MV-4-11 (cell line): ENCODE data around the gene OBP2A.

Experiments used
- DNase-seq: peaks from one replicate; lab custom pipeline; 2025; lab: John Stamatoyannopoulos, UW

OBP2A gene

DNA sequence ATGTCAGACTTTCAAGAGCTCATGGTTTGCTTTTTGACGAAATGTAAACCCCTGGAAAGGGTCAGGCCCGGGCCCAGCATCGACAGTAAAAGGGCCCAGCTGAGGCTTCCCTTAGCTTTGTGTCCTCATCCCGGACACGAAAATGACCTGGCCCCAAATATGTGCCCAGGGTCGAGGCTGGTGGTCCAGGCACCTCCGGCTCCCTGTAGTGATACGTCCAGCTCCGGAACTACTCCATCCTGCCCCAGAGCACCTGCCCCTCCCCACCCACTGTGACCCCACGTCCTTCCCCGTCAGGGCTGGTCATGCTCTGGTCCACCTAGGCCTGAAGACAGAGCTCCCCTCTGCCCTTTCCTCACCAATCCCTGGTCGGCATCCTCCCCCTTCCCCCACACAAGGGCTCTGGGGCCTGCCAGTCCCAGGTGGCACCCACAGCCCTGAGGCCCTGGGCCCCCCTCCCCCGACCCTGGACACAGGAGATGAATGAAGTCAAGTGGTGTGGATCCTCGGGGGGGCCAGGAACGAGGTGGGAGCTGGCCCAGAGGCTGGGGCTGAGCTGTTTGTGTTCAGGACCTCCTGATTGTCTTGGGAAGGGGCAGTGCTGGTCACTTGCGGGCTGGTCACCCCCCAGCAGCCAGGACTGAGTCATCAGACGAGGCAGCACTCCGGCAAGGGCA lies 6.2 kb downstream of the OBP2A start:
- no peak for DNase-seq

DNA sequence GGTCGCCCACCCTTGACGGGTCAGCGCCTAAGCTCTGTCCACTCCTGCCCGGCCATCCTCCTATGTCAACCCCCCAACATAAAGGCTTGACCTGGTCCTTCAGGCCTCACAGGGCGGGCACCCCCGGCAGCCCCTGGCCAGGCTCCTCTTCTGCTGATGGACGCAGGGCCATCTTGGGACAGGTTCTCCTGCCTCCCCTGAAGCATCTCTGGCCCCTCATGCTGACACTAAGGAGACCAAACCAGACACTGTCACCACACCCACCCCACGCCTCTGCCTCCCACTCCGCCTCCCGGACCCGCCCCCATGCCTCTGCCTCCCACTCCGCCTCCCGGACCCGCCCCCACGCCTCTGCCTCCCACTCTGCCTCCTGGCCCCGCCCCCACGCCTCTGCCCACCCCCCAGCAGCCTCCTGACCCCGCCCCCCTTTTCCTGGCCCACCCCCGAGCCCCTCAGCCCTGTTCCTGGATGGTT lies 6.8 kb downstream of the OBP2A start:
- no peak for DNase-seq

DNA sequence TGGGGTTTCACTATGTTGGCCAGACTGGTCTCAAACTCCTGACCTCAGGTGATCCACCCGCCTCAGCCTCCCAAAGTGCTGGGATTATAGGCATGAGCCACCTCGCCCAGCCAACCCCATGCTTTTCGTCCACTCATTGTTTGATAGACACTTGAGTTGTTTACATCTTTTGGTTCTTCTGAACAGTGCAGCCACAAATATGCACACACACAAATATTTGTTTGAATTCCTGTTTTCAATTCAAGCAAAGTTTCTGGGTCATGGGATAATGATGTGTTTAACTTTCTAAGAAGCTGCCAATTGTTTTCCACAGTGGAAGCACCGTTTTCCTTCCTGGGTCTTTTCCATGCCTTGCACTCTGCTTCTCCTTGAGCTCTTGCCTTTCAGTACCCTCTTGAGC lies 8.8 kb downstream of the OBP2A start:
- no peak for DNase-seq

DNA sequence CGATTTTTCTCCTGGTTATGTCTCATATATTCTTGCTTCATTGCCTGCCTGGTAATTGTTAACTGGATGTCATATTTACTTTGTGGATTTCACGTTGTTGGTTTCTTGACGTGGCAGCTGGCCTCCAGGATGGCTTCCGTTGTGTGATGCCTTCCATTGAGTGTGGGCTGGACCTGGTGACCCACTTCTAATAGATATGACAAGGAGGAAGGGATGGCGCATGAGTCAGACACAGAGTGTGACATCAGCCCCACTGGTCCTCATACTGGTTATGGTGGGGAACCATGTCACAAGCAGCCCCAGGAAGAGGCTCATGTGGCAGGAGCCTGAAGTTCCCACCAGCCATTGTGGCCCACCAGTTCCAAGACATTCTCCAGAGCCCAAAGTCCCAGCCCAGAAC lies 9.3 kb downstream of the OBP2A start:
- no peak for DNase-seq

DNA sequence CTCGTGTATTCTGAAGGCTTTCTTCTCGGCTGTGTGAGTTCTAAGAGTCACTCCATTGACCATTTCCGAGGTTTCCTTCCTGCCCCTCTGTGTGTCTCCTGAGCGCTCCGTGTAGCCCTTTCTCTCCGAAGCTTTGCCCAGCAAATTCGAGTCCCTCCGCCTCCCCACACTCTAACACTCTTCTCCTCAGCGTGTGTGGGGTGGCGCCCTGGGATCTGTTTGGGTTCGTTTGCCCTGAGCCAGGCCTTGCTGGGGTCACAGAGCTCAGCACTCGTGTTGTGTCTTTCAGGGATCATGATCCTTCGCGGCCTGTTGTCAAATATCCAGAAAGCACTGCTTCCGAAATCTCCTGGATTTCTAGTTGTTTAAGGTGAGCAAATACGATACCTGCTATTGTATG lies 10.0 kb downstream of the OBP2A start:
- DNase-seq, result no peak

DNA sequence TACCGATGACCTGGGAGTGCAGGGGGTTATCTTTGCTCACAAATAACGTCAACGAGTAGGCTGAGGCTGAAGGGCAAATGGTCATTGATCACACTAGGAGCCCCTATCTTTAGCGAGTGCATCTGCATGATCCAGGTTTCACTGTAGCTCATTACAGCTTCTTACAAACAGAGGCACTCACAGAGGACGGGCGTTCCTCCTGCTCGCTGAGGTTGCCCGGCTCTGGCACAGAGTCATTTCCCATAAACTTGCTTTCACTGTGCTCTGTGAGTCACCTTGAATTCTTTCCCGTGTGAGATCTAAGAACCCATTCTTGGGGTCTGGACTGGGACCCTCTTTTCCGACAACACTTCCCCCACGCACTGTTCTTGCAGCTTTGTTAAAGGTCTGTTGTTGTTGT lies 13.7 kb downstream of the OBP2A start:
- DNase-seq, result no peak

DNA sequence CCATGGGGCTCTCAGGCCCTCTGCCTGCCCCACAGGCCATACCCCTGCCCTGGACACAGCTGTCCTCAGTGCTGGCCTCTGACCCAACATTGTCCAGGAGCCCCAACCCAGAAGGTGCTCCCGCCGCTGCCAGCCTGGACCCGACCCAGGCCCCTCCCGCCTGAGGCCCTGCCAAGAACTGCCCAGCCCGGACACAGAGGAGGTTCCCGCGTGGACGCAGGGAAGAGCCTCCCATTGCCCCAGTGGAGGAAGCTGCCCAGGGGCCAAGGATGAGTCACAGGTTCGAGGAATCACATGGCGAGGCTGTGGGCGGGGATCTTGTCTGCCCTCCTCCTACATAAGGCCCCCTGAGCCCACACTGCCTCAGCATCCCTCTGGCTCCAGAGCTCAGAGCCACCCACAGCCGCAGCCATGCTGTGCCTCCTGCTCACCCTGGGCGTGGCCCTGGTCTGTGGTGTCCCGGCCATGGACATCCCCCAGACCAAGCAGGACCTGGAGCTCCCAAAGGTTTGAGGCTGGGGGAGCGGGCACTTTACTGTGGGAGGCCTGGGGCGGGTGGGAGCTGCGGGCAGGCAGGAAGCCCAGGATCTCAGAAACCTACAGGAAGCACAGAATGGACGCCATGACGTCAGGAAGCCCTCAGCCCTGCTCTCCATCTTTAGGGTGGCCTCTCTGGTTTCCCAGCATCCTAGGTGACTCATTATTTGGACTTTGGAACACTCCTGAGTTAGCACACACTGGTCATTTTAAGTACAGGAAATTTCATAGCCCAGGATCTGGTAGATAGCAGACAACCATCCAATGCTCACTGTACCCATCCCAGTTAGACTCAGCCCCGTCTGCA lies 15.7 kb downstream of the OBP2A start, which contains the start of gene PAEP:
PAEP (plus strand) TSS at position 366 of the 844 bp plus-strand sequence.
- DNase-seq, result no peak

DNA sequence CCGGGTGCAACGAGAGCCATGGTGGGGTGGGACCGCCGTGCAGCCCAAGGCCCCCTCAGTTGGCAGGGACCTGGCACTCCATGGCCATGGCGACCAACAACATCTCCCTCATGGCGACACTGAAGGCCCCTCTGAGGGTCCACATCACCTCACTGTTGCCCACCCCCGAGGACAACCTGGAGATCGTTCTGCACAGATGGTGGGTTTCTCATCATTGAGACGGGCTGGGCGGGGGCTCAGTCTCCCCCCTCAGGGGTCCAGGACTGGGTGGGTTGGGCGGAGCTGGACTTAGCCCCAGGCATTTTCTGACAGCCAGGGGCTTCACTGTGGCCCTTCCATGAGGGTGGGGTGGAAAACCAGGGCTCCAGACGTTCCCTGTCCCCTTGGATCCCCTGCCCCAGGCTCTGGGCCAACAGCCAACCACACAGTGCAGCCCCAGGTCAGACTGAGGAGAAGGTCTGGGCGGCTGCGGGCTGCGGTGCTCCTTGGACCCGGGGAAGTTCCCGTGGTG lies 16.4 kb downstream of the OBP2A start:
- no peak for DNase-seq

DNA sequence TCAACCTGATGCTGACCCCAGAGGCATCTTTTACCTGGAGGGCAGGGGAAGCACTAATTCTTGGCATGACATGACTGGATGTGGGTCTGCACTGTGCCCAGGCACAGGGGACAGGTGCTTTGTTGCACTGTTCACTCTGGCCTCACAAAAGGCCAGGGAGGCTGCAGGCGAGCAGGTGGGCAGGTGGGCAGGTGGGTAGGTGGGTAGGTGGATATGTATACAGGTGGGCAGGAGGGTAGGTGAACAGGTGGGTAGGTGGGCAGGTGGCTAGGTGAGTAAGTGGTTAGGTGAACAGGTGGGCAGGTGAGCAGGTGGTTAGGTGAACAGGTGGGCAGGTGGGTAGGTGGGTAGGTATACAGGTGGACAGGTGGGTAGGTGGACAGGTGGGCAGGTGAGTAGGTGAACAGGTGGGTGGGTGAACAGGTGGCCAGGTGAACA lies 17.1 kb downstream of the OBP2A start:
- no peak for DNase-seq

DNA sequence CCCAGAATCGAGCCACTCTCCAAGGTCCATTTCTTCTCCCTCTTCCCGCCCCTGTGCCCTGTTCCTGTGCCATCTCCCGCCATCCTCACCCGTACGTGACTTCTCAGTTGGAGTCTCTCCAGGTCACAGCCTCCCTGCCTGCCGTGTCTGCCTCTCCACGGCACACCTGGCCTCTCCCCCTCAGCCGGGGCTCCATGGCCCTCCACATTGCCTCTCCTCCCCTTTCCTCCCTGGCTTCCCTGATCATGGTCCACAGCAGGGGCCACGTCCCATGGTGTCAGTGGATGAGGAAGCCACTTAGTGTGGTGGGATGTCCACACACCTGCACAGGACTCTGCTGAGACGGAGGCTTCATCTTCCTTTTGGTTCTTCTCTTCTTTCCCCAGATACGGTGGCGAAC lies 17.9 kb downstream of the OBP2A start:
- no peak for DNase-seq

DNA sequence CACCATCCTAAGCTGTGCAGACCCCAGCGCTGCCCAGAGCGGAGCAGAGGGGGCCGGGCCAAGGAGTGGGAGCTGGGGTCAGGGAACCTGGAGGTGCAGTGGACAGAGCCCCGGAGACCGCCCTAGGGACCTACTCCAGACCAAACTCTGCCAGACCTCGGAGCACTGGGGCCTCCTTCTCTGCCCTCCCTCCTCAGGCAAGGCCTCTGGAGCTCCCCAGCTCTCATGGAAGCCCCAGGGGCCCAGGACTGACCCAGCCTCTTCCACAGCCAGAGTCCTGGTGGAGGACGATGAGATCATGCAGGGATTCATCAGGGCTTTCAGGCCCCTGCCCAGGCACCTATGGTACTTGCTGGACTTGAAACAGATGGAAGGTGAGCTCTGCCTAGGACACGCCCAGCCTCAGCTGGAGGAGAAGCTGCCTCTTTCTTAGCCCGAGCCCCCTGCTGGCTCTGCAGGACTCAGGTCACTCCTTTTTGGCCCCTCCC lies 19.3 kb downstream of the OBP2A start:
- no peak for DNase-seq

DNA sequence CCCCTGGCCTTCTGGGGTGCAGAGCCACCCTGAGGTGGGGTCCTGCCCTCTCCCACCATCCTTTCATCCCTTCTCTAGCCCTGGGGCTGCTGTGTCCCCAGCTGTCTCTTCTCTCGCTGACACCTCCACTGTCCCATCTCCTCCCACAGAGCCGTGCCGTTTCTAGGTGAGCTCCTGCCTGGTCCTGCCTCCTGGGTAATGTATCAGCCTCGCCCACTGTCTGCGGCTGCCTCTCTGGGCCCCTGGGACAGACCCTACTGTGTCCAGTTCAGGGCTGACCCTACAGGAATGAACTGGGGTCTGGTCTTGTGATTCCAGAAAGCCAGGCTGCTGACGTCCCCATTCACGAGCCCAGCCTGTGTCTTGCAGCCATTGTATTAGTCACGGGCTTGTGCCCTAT lies 19.7 kb downstream of the OBP2A start:
- no peak for DNase-seq

DNA sequence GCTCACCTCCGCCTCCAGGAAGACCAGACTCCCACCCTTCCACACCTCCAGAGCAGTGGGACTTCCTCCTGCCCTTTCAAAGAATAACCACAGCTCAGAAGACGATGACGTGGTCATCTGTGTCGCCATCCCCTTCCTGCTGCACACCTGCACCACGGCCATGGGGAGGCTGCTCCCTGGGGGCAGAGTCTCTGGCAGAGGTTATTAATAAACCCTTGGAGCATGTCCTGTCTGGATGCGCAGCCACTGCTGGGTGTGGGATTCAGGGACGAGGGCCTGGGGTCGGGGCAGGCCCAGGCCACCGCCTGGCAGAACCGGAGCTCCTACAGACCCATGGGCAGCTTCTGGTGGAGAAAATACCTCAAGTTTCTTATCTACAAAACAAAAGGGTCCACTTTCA lies 20.6 kb downstream of the OBP2A start:
- no peak for DNase-seq

DNA sequence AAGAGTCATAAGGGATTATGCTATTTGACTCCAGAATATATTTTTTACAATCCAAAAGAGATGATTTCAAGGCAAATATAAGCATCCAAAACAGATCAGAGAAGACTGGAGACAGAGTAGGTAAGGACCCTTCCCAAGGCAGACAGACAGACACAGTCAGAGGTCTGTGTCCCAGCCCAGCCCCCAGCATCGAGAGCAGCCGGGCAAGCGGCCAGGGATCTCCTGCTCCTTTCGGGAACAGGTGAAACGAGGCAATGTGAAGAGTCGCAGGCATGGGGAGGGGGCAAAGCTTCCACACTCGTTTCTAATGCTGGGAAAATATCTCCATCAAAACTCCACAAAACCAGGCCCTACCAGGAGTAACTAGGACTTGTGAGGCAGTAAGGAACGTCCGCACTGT lies 21.4 kb downstream of the OBP2A start:
- no peak for DNase-seq

DNA sequence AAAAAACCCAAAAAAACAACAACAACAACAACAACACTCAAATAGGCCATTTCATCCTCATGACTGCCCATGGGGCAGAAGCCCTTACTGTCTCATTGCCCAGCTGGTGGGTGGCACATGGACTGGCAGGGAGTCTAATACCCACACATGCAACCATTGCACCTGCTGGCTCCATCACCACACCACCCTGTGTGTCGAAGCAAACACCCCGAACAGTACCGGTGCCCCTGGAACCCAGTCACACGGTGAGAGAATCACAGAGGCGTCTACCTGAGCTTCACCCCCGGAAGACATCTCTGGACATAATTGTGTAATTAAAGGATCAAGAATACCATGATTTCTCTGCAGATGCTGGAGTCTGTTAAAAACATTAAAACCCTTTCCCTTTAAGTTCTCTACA lies 22.1 kb downstream of the OBP2A start:
- DNase-seq, result no peak

DNA sequence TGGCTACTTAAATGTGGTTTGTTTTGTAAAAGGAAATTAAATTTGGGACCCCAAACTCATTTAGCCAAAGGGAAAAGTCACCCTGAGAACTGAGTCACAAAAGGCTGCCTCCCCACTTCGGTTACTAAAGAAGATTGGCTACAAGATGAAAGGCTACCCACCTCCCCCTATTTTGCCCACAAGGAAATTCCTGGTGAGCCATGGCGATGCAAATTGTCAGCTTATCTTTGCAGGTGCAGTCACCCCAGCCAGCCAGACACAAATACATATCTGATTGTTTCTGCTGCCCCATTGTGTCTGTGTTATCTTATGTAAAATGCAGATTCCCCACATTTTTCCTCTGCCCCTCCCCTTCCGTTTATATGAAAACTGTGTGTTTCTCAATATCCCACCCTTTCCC lies 24.5 kb downstream of the OBP2A start:
- no peak for DNase-seq

DNA sequence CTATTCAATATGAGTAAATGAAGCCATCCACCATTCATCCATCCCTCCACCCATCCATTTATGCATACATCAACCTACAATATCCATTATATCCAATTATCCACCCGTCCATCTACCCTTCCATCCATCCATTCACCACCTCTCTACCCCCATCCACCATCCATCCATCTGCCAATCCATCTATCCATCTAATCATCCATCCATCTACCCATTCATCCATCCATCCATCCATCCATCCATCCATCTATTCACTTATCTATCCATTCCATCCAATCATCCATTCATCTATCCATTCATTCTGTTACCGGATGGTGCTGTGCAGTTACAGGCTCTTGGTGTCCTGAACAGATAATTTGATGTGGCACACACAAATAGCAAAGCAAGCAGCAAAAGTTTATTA lies 26.3 kb downstream of the OBP2A start:
- DNase-seq, result no peak

DNA sequence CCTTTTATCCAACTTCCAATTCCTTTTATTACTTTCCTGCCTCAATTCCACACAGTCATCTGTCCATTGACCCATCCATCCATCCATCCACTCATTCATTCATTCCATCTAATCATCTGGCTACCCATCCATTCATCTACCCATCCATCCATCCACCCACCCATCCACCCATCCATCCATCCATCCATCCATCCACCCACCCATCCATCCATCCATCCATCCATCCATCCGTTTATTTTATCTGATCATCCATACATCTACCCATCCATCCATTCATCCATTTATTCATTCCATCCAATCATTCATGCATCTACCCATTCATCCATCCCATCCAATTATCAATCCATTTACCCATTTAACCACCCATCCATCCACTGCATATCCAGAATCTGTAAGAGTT lies 27.2 kb downstream of the OBP2A start:
- no peak for DNase-seq

DNA sequence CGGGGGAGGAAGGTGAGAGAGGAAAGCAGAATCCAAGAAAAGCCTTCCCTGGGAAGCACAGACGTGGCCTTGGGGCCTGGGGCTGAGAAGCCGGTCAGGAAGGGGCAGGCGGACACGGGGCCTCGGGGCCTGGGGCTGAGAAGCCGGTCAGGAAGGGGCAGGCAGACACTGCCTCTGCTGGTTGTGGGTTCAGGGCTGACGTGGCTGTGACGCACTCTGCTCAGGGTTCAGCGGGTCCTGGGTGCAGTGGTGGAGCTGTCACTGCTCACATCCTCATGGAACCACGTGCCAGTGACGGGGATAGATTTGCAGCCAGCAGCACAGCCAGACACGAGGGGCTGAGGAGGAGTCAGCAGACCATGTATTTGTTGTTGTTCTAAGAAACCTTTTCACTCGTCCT lies 28.4 kb downstream of the OBP2A start:
- DNase-seq, result no peak

DNA sequence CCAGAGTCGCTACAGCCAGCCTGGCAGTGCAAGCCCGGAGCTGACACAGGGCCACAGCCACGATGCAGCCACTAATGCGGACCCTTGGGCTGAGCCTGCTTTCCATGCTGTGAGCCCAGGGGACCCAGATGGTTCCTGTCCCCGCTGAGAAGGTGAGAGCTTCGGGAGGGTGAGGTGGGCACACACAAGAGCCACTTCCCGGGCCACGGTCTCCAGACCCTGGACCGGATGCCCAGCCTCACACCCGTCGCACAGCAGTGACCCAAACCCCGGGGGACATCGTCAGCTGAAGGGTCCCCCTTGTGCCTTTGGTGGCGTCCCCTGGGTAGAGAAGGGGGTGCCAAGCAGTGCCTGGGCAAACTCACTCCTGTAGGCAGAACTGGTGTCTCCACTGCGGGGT lies 29.0 kb downstream of the OBP2A start:
- no peak for DNase-seq

DNA sequence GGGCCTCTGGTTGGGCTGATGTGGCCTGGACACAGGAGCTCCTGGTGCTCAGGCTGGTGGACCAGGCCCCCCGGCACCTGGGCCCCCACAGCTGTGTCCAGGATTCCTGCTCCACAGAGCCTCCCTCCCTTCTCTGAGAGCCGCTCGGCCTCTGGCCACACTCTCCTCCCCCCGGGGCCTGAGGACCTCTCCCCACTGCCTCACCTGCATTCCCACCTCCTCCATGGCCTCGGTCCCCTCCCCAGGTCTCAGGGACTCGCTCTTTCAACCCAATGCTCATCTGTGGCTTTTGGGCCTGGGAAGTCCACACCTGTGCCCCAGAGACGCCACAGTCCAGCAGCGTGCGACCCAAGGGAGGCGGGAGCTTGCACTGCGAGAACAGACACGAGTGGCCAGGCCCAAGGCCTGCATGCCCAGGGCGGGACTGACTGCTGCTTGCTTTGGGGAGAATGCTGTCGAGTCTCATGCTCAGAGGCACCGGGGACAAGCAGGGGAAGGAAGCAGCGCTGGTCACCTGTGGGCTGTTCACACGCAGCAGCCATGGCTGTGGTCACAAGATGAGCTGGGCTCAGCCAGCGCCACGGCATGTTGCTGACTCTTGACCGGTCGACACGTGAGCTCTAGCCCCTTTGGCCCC lies 30.2 kb downstream of the OBP2A start:
- no peak for DNase-seq

DNA sequence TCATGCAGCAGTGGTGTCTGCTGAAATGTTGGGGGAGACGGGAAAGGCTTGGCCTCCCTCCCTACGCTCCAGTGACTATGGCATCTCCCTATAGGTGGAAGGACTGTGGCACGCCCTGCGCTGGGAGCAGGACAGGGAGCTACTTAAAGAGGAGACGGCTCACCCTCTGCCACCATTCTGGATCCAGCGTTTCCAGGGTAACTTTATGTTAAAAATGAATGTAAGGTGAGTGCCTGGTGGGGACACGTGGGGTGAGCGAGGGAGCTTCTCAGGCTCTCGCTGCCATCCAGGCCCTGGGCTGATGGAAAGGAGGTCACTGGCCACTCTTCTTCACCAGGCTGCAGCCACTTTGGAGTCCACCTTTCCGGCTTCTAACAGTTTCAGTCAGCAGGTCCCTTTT lies 31.3 kb downstream of the OBP2A start:
- no peak for DNase-seq

DNA sequence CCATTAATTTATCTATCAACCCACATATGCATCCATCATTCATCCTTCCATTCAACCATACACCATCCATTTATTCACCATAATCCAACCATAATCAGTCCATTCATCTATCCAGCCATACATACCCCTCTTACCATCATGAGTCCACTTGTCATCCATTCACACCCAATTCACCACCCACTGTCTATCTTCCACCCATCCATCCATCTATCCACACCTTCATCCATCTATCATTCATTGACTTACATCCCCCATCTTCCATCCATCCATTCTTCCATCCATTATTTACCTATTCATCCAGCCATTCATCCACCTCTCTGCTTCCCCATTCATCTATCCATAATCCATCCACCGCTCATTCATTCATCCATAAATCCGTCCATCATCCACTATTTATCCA lies 33.4 kb downstream of the OBP2A start:
- DNase-seq, result no peak
